Gastrocnemius medialis (tissue), 4 donors: ENCODE results near the gene C11orf91. TPM values are rescaled to one million over a fixed set of nuclear protein-coding genes. Genes with fewer than 3 reads are reported as not detected.

ENCODE experiments used
- ATAC-seq, 2 donors: fragments of 150-250 bp; one replicate each; pipeline ENCODE4 v1.9.1; 2016
- DNase-seq, 2 donors: peaks; one replicate each; pipeline ENCODE4 v3.0.0-alpha.2; 2019
- H3K27ac ChIP-seq, 4 donors: fragments of 200-600 bp; sonication (generic); 1 replicate in 1 of 4; 2 replicates in 3 of 4; pipeline ENCODE4 v1.5.1; 2016 to 2018; ENCODE audit warnings: mild to moderate bottlenecking in 2 of 4, moderate library complexity in 1 of 4
- H3K27me3 ChIP-seq, 3 donors: fragments of 200-600 bp; sonication (generic) in 2 of 3; 1 replicate in 1 of 3; 2 replicates in 2 of 3; pipeline versions ENCODE4 v1.5.1 to v1.6.0; 2016 to 2019; ENCODE audit warnings: mild to moderate bottlenecking in 1 of 3, moderate library complexity in 1 of 3
- H3K36me3 ChIP-seq, 2 donors: fragments of 200-600 bp; sonication (generic) in 1 of 2; one replicate each; pipeline ENCODE4 v1.5.1; 2017 to 2018
- H3K4me1 ChIP-seq, 2 donors: fragments of 200-600 bp; sonication (generic) in 1 of 2; one replicate each; pipeline ENCODE4 v1.5.1; 2016 to 2017; ENCODE audit warnings: mild to moderate bottlenecking in 2 of 2
- H3K4me3 ChIP-seq, 4 donors: fragments of 200-600 bp; sonication (generic) in 3 of 4; 1 replicate in 1 of 4; 2 replicates in 3 of 4; pipeline ENCODE4 v1.5.1; 2016 to 2019; ENCODE audit warnings: mild to moderate bottlenecking in 2 of 4
- H3K9me3 ChIP-seq, 3 donors: fragments of 200-600 bp; sonication (generic) in 2 of 3; 1 replicate in 1 of 3; 2 replicates in 2 of 3; pipeline ENCODE4 v1.5.1; 2016 to 2019
- CTCF ChIP-seq, 5 experiments: fragments of 450-650 bp in 3 of 5; fragments of 200-600 bp in 2 of 5; sonication (generic) in 2 of 5; IDR thresholded peaks in 4 of 5; conservative IDR thresholded peaks in 1 of 5; 1 replicate in 4 of 5; 2 replicates in 1 of 5; pipeline ENCODE4 v1.5.1; 2016 to 2019; ENCODE audit warnings: antibody characterized with exemption in 5 of 5, mild to moderate bottlenecking in 3 of 5, moderate library complexity in 3 of 5
- POLR2A ChIP-seq, 2 donors: fragments of 450-650 bp; IDR thresholded peaks; one replicate each; pipeline ENCODE4 v1.6.1; 2017; ENCODE audit warnings: antibody characterized with exemption in 2 of 2, mild to moderate bottlenecking in 2 of 2, moderate library complexity in 2 of 2
- in situ Hi-C, 4 donors: fragments of 200-750 bp; cut with MboI; loops; one replicate each; pipeline versions ENCODE4 v1.15.0 to v1.8.0; 2017; ENCODE audit warnings: low sequenced_read_pairs in 4 of 4
- intact Hi-C: fragments of 100-400 bp; cut with DNase I; formaldehyde crosslinking; loops from one replicate; pipeline ENCODE4 v1.15.1; 2023; ENCODE audit warnings: low total_unique reads
- total RNA-seq, 4 donors: library from RNA; depleted of rRNA; stranded (reverse); fragments of >200 nt; gene quantifications; one replicate each; pipeline versions ENCODE4 v1.1.0 to v1.2.3, GENCODE V29; 2016

The C11orf91 gene
- total RNA-seq, 4 donors from 2014 or later = not detected

DNA sequence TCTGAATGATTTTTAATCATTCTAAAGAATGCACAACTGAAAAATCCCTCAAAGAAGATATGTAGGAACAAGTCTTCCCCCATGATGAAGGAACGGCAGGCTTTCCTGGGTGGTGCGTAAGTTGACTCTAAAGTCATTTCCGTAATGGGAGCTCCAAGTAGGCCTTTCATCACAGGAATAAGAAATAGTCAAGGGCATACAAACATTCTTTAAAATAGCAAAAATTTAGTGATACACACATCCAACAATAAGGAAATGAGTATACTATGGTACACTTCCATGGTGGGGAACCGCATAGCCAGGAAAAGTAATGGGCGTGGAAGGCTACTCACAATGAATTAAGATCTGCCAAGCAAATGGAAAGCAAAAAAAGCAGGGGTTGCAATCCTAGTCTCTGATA, 24.9 kb upstream of the C11orf91 start:
- peak overlapping the region; percentile 92 to 99 (median 92) for H3K27ac ChIP-seq
- in situ Hi-C loops = no loop called here
- H3K27me3 ChIP-seq = no peaks in the 10 kb centered on the region
- TF ChIP-seq POLR2A (IDR thresholded peaks at IDR 0.05) = no peak
- TF ChIP-seq CTCF (IDR thresholded peaks at IDR 0.05 in 4 of 5, conservative IDR thresholded peaks at IDR 0.05 in 1 of 5) = no peak
- intact Hi-C loops = no loop called here
- DNase-seq (no peak), ATAC-seq (no peak)
- no peaks in the 10 kb centered on the region for H3K9me3 ChIP-seq
- peaks cover 86 to 93% of the 10 kb centered on the region in 2 donors for H3K4me1 ChIP-seq
- H3K36me3 ChIP-seq = peaks cover 0 to under 1% of the 10 kb centered on the region in 2 donors
- no peak overlapping the region for H3K4me3 ChIP-seq

GRCh38 chr11:33724644-33725035, 24.0 kb upstream of the C11orf91 start:
- DNase-seq = peak; percentile 79
- H3K4me3 ChIP-seq = peak overlapping the region in 1 of 4 donors; percentile 13
- no peaks in the 10 kb centered on the region for H3K9me3 ChIP-seq
- ATAC-seq = peak; percentile 48 to 73
- no peaks in the 10 kb centered on the region for H3K27me3 ChIP-seq
- H3K27ac ChIP-seq = peak overlapping the region; percentile 92 to 99 (median 92)
- in situ Hi-C loops = no loop called here
- peaks cover 86 to 93% of the 10 kb centered on the region in 2 donors for H3K4me1 ChIP-seq
- intact Hi-C loops = no loop called here
- TF ChIP-seq CTCF (IDR thresholded peaks at IDR 0.05 in 4 of 5, conservative IDR thresholded peaks at IDR 0.05 in 1 of 5) (no peak), POLR2A (IDR thresholded peaks at IDR 0.05) (peak; percentile 17 to 41)
- peaks cover 0 to 9% of the 10 kb centered on the region in 2 donors for H3K36me3 ChIP-seq

DNA sequence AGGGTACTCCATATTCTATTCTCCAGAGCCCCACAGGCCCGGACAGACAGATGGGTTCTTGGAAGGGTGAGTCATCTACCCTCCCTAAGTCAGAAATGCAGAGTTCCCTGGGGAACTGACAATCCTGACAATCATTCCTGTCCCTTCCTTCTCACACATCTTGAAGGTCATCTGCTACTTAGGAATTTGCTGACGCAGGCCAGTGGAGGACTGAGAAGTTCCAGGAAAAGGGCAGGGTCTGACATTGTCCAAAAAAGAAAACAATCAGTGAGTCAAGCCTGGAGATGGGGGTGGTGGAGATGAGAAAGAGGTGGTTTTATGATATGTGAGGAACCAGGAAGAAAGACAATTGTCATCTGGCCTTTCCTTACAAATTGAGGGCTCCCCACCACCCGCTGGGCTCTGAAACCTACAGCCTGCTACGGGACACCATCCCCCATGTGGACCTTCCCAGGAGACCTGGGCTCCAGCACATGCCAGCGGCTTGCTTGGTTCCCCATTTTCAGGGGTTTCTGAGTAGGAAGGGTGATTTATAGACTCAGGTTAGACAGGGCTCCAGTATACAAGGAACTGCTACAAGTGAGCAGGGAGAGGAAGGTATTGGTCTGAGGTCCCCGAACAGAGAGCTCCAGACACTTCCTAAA, 22.7 kb upstream of the C11orf91 start:
- ATAC-seq (peak; percentile 12 to 20), DNase-seq (no peak)
- in situ Hi-C loops = no loop called here
- Histone ChIP-seq H3K27me3 (no peaks in the 10 kb centered on the region), H3K4me1 (peaks cover 88 to 94% of the 10 kb centered on the region in 2 donors), H3K4me3 (peak overlapping the region in 2 of 4 donors; percentile 6 to 15), H3K27ac (peak overlapping the region; percentile 92 to 99 (median 92)), H3K9me3 (no peaks in the 10 kb centered on the region), H3K36me3 (peaks cover 0 to 14% of the 10 kb centered on the region in 2 donors)
- no peak for TF ChIP-seq CTCF (IDR thresholded peaks at IDR 0.05 in 4 of 5, conservative IDR thresholded peaks at IDR 0.05 in 1 of 5)
- no peak for TF ChIP-seq POLR2A (IDR thresholded peaks at IDR 0.05)
- intact Hi-C loops = loop anchor here (2.0 kb wide), 1 partner anchor 19 kb away; no protein-coding TSS in a partner anchor

- DNase-seq = no peak
- no peaks in the 10 kb centered on the region for H3K9me3 ChIP-seq
- H3K4me1 ChIP-seq = peaks cover 94 to 98% of the 10 kb centered on the region in 2 donors
- TF ChIP-seq POLR2A (IDR thresholded peaks at IDR 0.05) = no peak
- TF ChIP-seq CTCF (IDR thresholded peaks at IDR 0.05 in 4 of 5, conservative IDR thresholded peaks at IDR 0.05 in 1 of 5) = no peak
- H3K27ac ChIP-seq = peak overlapping the region; percentile 92 to 99 (median 92)
- peak; percentile 4 to 13 for ATAC-seq
- H3K4me3 ChIP-seq = peak overlapping the region in 2 of 4 donors; percentile 2 to 21
- peaks cover 0 to 17% of the 10 kb centered on the region in 2 donors for H3K36me3 ChIP-seq
- intact Hi-C loops = loop anchor here (2.0 kb wide), 1 partner anchor 18 kb away; no protein-coding TSS in a partner anchor
- in situ Hi-C loops = no loop called here
- no peaks in the 10 kb centered on the region for H3K27me3 ChIP-seq
These were observed 22.1 kb upstream of the C11orf91 start for GRCh38 chr11:33722590-33723234.
